B cell (primary cell): ENCODE results near the gene CAPN15. TPM values are rescaled to one million over a fixed set of nuclear protein-coding genes. Genes with fewer than 3 reads are reported as not detected.

Experiments
- ATAC-seq: fragments of 200-7000 bp; cut with Tn5 transposase; one replicate; pipeline ENCODE4 v1.10.0; 2021; ENCODE audit warnings: low read depth, mild to moderate bottlenecking, moderate number of reproducible peaks, moderate library complexity
- CTCF ChIA-PET: fragments of 350-600 bp; sonication (Branson Sonifier 250); formaldehyde crosslinking; loops from one replicate; lab custom pipeline; 2021; ENCODE audit warnings: antibody characterized with exemption, inconsistent platforms; lab: Charles Lee
- POLR2A ChIA-PET: fragments of 350-600 bp; sonication (Branson Sonifier 250); formaldehyde crosslinking; loops from one replicate; lab custom pipeline; 2021; ENCODE audit warnings: antibody characterized with exemption; lab: Charles Lee
- DNase-seq: peaks from one replicate; pipeline ENCODE4 v3.0.0; 2013
- H2AFZ ChIP-seq: 2 replicates; pipeline ENCODE4 v1.6.1; 2012; ENCODE audit warnings: mild to moderate bottlenecking, low read depth, low read length; ENCODE audit not compliant: insufficient read depth, poor library complexity, severe bottlenecking
- H3K27ac ChIP-seq, 2 donors: 1 replicate in 1 of 2; 2 replicates in 1 of 2; pipeline ENCODE4 v1.5.1; 2012 to 2013; ENCODE audit warnings: low read length in 2 of 2, mild to moderate bottlenecking in 2 of 2, moderate library complexity in 1 of 2
- H3K27me3 ChIP-seq, 4 experiments: fragments of 200-600 bp in 1 of 4; sonication (generic) in 1 of 4; replicated peaks in 1 of 4; 1 replicate in 2 of 4; 2 replicates in 2 of 4; pipeline versions ENCODE4 v1.6.1 to v1.7.0; 2013 to 2016; ENCODE audit warnings: low read length in 3 of 4, mild to moderate bottlenecking in 2 of 4, mixed read lengths in 1 of 4, moderate library complexity in 1 of 4; ENCODE audit not compliant: insufficient read depth in 4 of 4, control insufficient read depth in 3 of 4; ENCODE audit errors: control extremely low read depth in 1 of 4
- H3K36me3 ChIP-seq, 2 experiments: replicated peaks in 1 of 2; 1 replicate in 1 of 2; 2 replicates in 1 of 2; pipeline versions ENCODE4 v1.6.1 to v1.7.1; 2013; ENCODE audit warnings: low read length in 1 of 2; ENCODE audit not compliant: insufficient read depth in 2 of 2, control insufficient read depth in 1 of 2; ENCODE audit errors: control extremely low read depth in 1 of 2, extremely low read depth in 1 of 2
- H3K4me1 ChIP-seq, 2 donors: fragments of 200-600 bp in 1 of 2; sonication (generic) in 1 of 2; 1 replicate in 1 of 2; 2 replicates in 1 of 2; pipeline versions ENCODE4 v1.5.1 to v1.6.1; 2013 to 2017; ENCODE audit warnings: low read length in 2 of 2; ENCODE audit not compliant: control insufficient read depth in 2 of 2, insufficient read depth in 2 of 2
- H3K4me2 ChIP-seq: replicated peaks from 2 replicates; pipeline ENCODE3; 2012; ENCODE audit warnings: mild to moderate bottlenecking, low read depth, low read length; ENCODE audit not compliant: poor library complexity, severe bottlenecking
- H3K4me3 ChIP-seq, 5 experiments: fragments of 200-600 bp in 1 of 5; sonication (generic) in 1 of 5; 1 replicate in 3 of 5; 2 replicates in 2 of 5; pipeline versions ENCODE4 v1.5.1 to v1.7.0; 2011 to 2016; ENCODE audit warnings: low read length in 4 of 5, mild to moderate bottlenecking in 4 of 5, low read depth in 2 of 5, control low read depth in 1 of 5, moderate library complexity in 1 of 5; ENCODE audit not compliant: insufficient read depth in 1 of 5; ENCODE audit errors: control extremely low read depth in 1 of 5, extremely low read depth in 1 of 5
- H3K79me2 ChIP-seq: fragments of 200-600 bp; sonication (generic); one replicate; pipeline ENCODE4 v1.6.0; 2016; ENCODE audit warnings: low read length; ENCODE audit not compliant: control insufficient read depth, insufficient read depth
- H3K9ac ChIP-seq: fragments of 200-600 bp; sonication (generic); 2 replicates; pipeline ENCODE4 v1.6.1; 2017; ENCODE audit warnings: mild to moderate bottlenecking, low read length, moderate library complexity
- H3K9me3 ChIP-seq, 3 donors: one replicate each; pipeline versions ENCODE4 v1.6.1 to v1.7.1; 2013; ENCODE audit warnings: low read length in 2 of 3; ENCODE audit not compliant: control insufficient read depth in 2 of 3, insufficient read depth in 1 of 3; ENCODE audit errors: control extremely low read depth in 1 of 3
- H4K20me1 ChIP-seq: 2 replicates; pipeline ENCODE4 v1.6.0; 2012; ENCODE audit warnings: mild to moderate bottlenecking, low read length; ENCODE audit not compliant: insufficient read depth, control insufficient read depth, poor library complexity, severe bottlenecking
- H3K27ac Mint-ChIP-seq: one replicate; pipeline ENCODE4 v1.8.0; 2021; ENCODE audit warnings: mixed read lengths
- H3K27me3 Mint-ChIP-seq: one replicate; pipeline ENCODE4 v1.8.0; 2021; ENCODE audit warnings: mixed read lengths
- H3K4me1 Mint-ChIP-seq: one replicate; pipeline ENCODE4 v1.8.0; 2021; ENCODE audit warnings: mixed read lengths
- H3K4me3 Mint-ChIP-seq: one replicate; pipeline ENCODE4 v1.8.0; 2021; ENCODE audit warnings: mixed read lengths
- H3K9me3 Mint-ChIP-seq: one replicate; pipeline ENCODE4 v1.8.0; 2022; ENCODE audit warnings: mixed read lengths; ENCODE audit not compliant: insufficient read depth
- EZH2 ChIP-seq: IDR thresholded peaks from 2 replicates; pipeline ENCODE4 v1.6.1; 2012; ENCODE audit warnings: borderline replicate concordance, low read depth, mild to moderate bottlenecking, moderate library complexity, low read length; ENCODE audit not compliant: insufficient read depth, poor library complexity, severe bottlenecking
- WGBS: methylation state at CpG from one replicate; pipeline ENCODE4 v1.1.5; 2013; ENCODE audit warnings: missing lambda C conversion rate; ENCODE audit not compliant: insufficient coverage; 5-methylcytosine and 5-hydroxymethylcytosine counted together
- intact Hi-C: fragments of 100-400 bp; cut with micrococcal nuclease; formaldehyde crosslinking; loops from one replicate; pipeline ENCODE4 v1.10.0; 2022
- polyA plus RNA-seq: library from polyadenylated mRNA; depleted of rRNA; stranded (reverse); fragments of >200 nt; gene quantifications from 2 replicates; pipeline ENCODE4 v1.2.3, GENCODE V29; 2012
- small RNA-seq: library from RNA; depleted of rRNA; stranded (forward); fragments of <200 nt; gene quantifications from one replicate; pipeline ENCODE3, GENCODE V24; 2012; ENCODE audit warnings: low replicate concordance, low read depth; ENCODE audit not compliant: insufficient read length
- total RNA-seq, 2 donors: library from RNA; stranded (reverse); fragments of 120-200 nt in 1 of 2; gene quantifications; 1 replicate in 1 of 2; 2 replicates in 1 of 2; pipeline versions ENCODE4 v1.2.3 to v1.2.4, GENCODE V29; 2013 to 2022
- TF ChIP-seq, protein P1 (sequence below): fragments of 200-600 bp; IDR thresholded peaks from one replicate; pipeline ENCODE4 v1.8.0; 2022; ENCODE audit warnings: antibody characterized with exemption, mild to moderate bottlenecking

CAPN15 gene
- total and polyA plus RNA-seq, 2 donors (not counting 1 experiment from before 2014, with no cell fraction given), result 67.2 to 77.2 TPM

DNA sequence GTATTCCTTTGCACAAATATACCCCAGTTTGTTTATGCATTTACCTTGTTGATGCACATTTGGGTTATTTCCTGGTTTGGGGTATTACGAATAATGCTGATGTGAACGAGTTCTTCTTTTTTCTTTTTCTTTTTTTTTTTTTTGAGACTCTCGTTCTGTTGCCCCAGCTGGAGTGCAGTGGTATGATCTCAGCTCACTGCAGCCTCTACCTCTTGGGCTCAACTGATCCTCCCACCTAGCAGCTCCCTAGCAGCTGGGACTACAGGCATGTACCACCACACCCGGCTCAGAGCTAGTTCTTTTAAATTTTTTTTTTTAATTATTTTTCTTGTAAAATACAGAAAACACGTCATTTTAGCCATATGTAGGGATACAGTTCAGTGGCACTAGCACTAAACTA, 76.4 kb downstream of the CAPN15 start:
- no peak for DNase-seq
- Histone ChIP-seq H3K9ac (no peak overlapping the region), H4K20me1 (peaks cover 31% of the 10 kb centered on the region), H3K4me2 (no peak overlapping the region), H3K36me3 (peaks cover 0 to 10% of the 10 kb centered on the region in 2 experiments), H3K4me1 (no peaks in the 10 kb centered on the region), H2AFZ (no peak overlapping the region), H3K27me3 (no peaks in the 10 kb centered on the region), H3K9me3 (peaks cover 0 to 26% (median 10%) of the 10 kb centered on the region in 3 donors), H3K79me2 (peaks cover 80% of the 10 kb centered on the region), H3K4me3 (no peak overlapping the region), H3K27ac (no peak overlapping the region)
- TF ChIP-seq, protein P1, sequence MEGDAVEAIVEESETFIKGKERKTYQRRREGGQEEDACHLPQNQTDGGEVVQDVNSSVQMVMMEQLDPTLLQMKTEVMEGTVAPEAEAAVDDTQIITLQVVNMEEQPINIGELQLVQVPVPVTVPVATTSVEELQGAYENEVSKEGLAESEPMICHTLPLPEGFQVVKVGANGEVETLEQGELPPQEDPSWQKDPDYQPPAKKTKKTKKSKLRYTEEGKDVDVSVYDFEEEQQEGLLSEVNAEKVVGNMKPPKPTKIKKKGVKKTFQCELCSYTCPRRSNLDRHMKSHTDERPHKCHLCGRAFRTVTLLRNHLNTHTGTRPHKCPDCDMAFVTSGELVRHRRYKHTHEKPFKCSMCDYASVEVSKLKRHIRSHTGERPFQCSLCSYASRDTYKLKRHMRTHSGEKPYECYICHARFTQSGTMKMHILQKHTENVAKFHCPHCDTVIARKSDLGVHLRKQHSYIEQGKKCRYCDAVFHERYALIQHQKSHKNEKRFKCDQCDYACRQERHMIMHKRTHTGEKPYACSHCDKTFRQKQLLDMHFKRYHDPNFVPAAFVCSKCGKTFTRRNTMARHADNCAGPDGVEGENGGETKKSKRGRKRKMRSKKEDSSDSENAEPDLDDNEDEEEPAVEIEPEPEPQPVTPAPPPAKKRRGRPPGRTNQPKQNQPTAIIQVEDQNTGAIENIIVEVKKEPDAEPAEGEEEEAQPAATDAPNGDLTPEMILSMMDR, result no peak
- no peak for TF ChIP-seq EZH2
- no peaks in the 10 kb centered on the region for H3K9me3 Mint-ChIP-seq
- H3K4me3 Mint-ChIP-seq, result no peak overlapping the region
- no peaks in the 10 kb centered on the region for H3K27me3 Mint-ChIP-seq
- ATAC-seq, result no peak
- intact Hi-C loops, result no loop called here
- H3K27ac Mint-ChIP-seq, result no peak overlapping the region
- peaks cover 4% of the 10 kb centered on the region for H3K4me1 Mint-ChIP-seq
- CTCF ChIA-PET, result interaction anchor here (0.7 kb wide), 1 partner anchor 17 kb away, joined by 3 read pairs; no protein-coding TSS in a partner anchor
- WGBS, result no CpG with 5 or more reads among the region's 5 CpGs
- POLR2A ChIA-PET, result interaction anchor here (0.5 kb wide), 1 partner anchor 33 kb away, joined by 4 read pairs; no protein-coding TSS in a partner anchor

Small RNA genes lying within 50 kb of the gene (small RNA-seq; reads per million reads assigned to genes)
- gene MIR3176, result not detected
- gene MIR5587, result not detected
- gene Z98883.1, result not detected

Other genes with a start within 250 kb of the CAPN15 start
- 0.64 TPM in 1 of 2 replicates, not detected in the other for gene ARHGDIG, start 247.1 kb upstream of the CAPN15 start, total RNA-seq
- not detected in 2 replicates for gene ARHGDIG, start 247.1 kb upstream of the CAPN15 start, polyA plus RNA-seq
- gene PDIA2, start 244.5 kb upstream of the CAPN15 start, total RNA-seq, result not detected in 2 replicates
- 0.06 and 0.07 TPM in 2 replicates for gene PDIA2, start 244.5 kb upstream of the CAPN15 start, polyA plus RNA-seq
- gene AXIN1, start 175.0 kb upstream of the CAPN15 start, total RNA-seq, result 37.6 and 40.8 TPM in 2 replicates
- gene AXIN1, start 175.0 kb upstream of the CAPN15 start, polyA plus RNA-seq, result 35.4 and 39.0 TPM in 2 replicates
- gene MRPL28, start 157.2 kb upstream of the CAPN15 start, total RNA-seq, result 44.3 and 45.1 TPM in 2 replicates
- gene MRPL28, start 157.2 kb upstream of the CAPN15 start, polyA plus RNA-seq, result 47.7 and 67.7 TPM in 2 replicates
- 47.4 and 50.8 TPM in 2 replicates for gene PGAP6, start 145.7 kb upstream of the CAPN15 start, total RNA-seq
- 132 and 158 TPM in 2 replicates for gene PGAP6, start 145.7 kb upstream of the CAPN15 start, polyA plus RNA-seq
- gene NME4, start 130.5 kb upstream of the CAPN15 start, total RNA-seq, result 43.3 and 48.7 TPM in 2 replicates
- gene NME4, start 130.5 kb upstream of the CAPN15 start, polyA plus RNA-seq, result 61.9 and 77.9 TPM in 2 replicates
- gene DECR2, start 125.8 kb upstream of the CAPN15 start, total RNA-seq, result 9.0 and 11.0 TPM in 2 replicates
- 16.3 and 19.6 TPM in 2 replicates for gene DECR2, start 125.8 kb upstream of the CAPN15 start, polyA plus RNA-seq
- 57.2 and 60.6 TPM in 2 replicates for gene RAB11FIP3, start 102.1 kb upstream of the CAPN15 start, total RNA-seq
- gene RAB11FIP3, start 102.1 kb upstream of the CAPN15 start, polyA plus RNA-seq, result 24.3 and 29.9 TPM in 2 replicates
- not detected in 2 replicates for gene PRR35, start 32.7 kb downstream of the CAPN15 start, total RNA-seq
- not detected in 2 replicates for gene PRR35, start 32.7 kb downstream of the CAPN15 start, polyA plus RNA-seq
- 4.2 and 4.5 TPM in 2 replicates for gene NHLRC4, start 39.3 kb downstream of the CAPN15 start, total RNA-seq
- 1.3 and 2.2 TPM in 2 replicates for gene NHLRC4, start 39.3 kb downstream of the CAPN15 start, polyA plus RNA-seq
- 68.5 and 79.5 TPM in 2 replicates for gene PIGQ, start 42.3 kb downstream of the CAPN15 start, total RNA-seq
- 56.7 and 56.9 TPM in 2 replicates for gene PIGQ, start 42.3 kb downstream of the CAPN15 start, polyA plus RNA-seq
- 25.5 and 26.9 TPM in 2 replicates for gene RAB40C, start 62.4 kb downstream of the CAPN15 start, total RNA-seq
- 12.7 and 15.0 TPM in 2 replicates for gene RAB40C, start 62.4 kb downstream of the CAPN15 start, polyA plus RNA-seq
- 0.84 and 0.90 TPM in 2 replicates for gene WFIKKN1, start 103.3 kb downstream of the CAPN15 start, total RNA-seq
- gene WFIKKN1, start 103.3 kb downstream of the CAPN15 start, polyA plus RNA-seq, result 0.53 and 0.64 TPM in 2 replicates
- 47.2 and 56.6 TPM in 2 replicates for gene METTL26, start 108.6 kb downstream of the CAPN15 start, total RNA-seq
- 77.7 and 140 TPM in 2 replicates for gene METTL26, start 108.6 kb downstream of the CAPN15 start, polyA plus RNA-seq
- gene MCRIP2, start 114.1 kb downstream of the CAPN15 start, total RNA-seq, result 29.2 and 31.6 TPM in 2 replicates
- gene MCRIP2, start 114.1 kb downstream of the CAPN15 start, polyA plus RNA-seq, result 28.5 and 46.0 TPM in 2 replicates
- gene WDR90, start 121.7 kb downstream of the CAPN15 start, total RNA-seq, result 34.7 and 45.0 TPM in 2 replicates
- 23.1 and 25.7 TPM in 2 replicates for gene WDR90, start 121.7 kb downstream of the CAPN15 start, polyA plus RNA-seq
- 207 and 215 TPM in 2 replicates for gene RHOT2, start 140.4 kb downstream of the CAPN15 start, total RNA-seq
- 461 and 536 TPM in 2 replicates for gene RHOT2, start 140.4 kb downstream of the CAPN15 start, polyA plus RNA-seq
- 0.76 and 1.0 TPM in 2 replicates for gene RHBDL1, start 148.0 kb downstream of the CAPN15 start, total RNA-seq
- gene RHBDL1, start 148.0 kb downstream of the CAPN15 start, polyA plus RNA-seq, result 1.6 and 2.9 TPM in 2 replicates
- gene STUB1, start 152.7 kb downstream of the CAPN15 start, total RNA-seq, result 91.2 and 94.3 TPM in 2 replicates
- gene STUB1, start 152.7 kb downstream of the CAPN15 start, polyA plus RNA-seq, result 116 and 128 TPM in 2 replicates
- gene JMJD8, start 156.6 kb downstream of the CAPN15 start, total RNA-seq, result 41.3 and 46.3 TPM in 2 replicates
- 61.1 and 69.3 TPM in 2 replicates for gene JMJD8, start 156.6 kb downstream of the CAPN15 start, polyA plus RNA-seq
- gene WDR24, start 162.7 kb downstream of the CAPN15 start, total RNA-seq, result 16.8 and 19.1 TPM in 2 replicates
- 16.8 and 17.5 TPM in 2 replicates for gene WDR24, start 162.7 kb downstream of the CAPN15 start, polyA plus RNA-seq
- gene FBXL16, start 178.1 kb downstream of the CAPN15 start, total RNA-seq, result 3.5 and 5.8 TPM in 2 replicates
- 1.5 and 2.2 TPM in 2 replicates for gene FBXL16, start 178.1 kb downstream of the CAPN15 start, polyA plus RNA-seq
- 6.7 and 10.4 TPM in 2 replicates for gene METRN, start 187.4 kb downstream of the CAPN15 start, total RNA-seq
- gene METRN, start 187.4 kb downstream of the CAPN15 start, polyA plus RNA-seq, result 2.6 and 6.9 TPM in 2 replicates
- 41.0 and 53.6 TPM in 2 replicates for gene ANTKMT, start 193.4 kb downstream of the CAPN15 start, total RNA-seq
- 37.9 and 54.1 TPM in 2 replicates for gene ANTKMT, start 193.4 kb downstream of the CAPN15 start, polyA plus RNA-seq
- gene CCDC78, start 198.7 kb downstream of the CAPN15 start, total RNA-seq, result 11.2 and 11.8 TPM in 2 replicates
- gene CCDC78, start 198.7 kb downstream of the CAPN15 start, polyA plus RNA-seq, result 15.9 and 34.2 TPM in 2 replicates
- 32.0 and 32.3 TPM in 2 replicates for gene HAGHL, start 199.4 kb downstream of the CAPN15 start, total RNA-seq
- gene HAGHL, start 199.4 kb downstream of the CAPN15 start, polyA plus RNA-seq, result 40.4 and 87.1 TPM in 2 replicates
- gene CIAO3, start 213.3 kb downstream of the CAPN15 start, total RNA-seq, result 59.4 and 67.6 TPM in 2 replicates
- gene CIAO3, start 213.3 kb downstream of the CAPN15 start, polyA plus RNA-seq, result 45.4 and 68.4 TPM in 2 replicates
- not detected in 2 replicates for gene MSLN, start 233.0 kb downstream of the CAPN15 start, total RNA-seq
- not detected in 2 replicates for gene MSLN, start 233.0 kb downstream of the CAPN15 start, polyA plus RNA-seq